ENCODE results near the gene EPHA3.

DNA sequence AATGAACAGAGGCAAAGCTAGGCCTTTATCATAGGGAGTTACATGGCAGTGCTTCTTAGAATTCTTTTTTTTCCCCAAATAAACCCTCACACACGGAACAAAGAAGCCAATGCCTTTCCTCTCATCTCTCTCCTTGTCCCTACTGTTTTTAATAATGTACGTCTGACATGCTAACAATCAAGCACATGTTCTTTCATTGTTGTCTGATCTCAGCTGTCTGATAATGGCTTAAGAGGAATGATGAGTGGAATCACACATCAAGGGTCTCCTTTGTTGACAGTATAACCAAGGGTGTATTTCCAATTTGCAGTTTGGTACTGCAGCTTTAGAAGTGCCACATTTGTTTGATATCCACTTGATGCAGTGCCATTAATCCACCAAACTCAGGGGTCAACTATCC is 34.8 kb upstream of the EPHA3 start:
- TF ChIP-seq GATA2 (IDR thresholded peaks at IDR 0.05; ENCODE audit: low read depth, low read length): no peak
- no peak for TF ChIP-seq GATA3 (IDR thresholded peaks at IDR 0.05; ENCODE audit: low read depth, low read length)

All from SH-SY5Y (cell line).